PC-9 (cell line): ENCODE data around the gene SULT1A4.
"Not testable (repeated sequence)": the region's sequence is repeated elsewhere in the genome, so short reads cannot be mapped to it uniquely, and the experiment has no call there.

ENCODE experiments used
- CTCF ChIP-seq: fragments of 200-600 bp; sonication (generic); conservative IDR thresholded peaks from 2 replicates; pipeline ENCODE4 v1.6.1; 2017; ENCODE audit warnings: mixed run types, antibody characterized with exemption, mild to moderate bottlenecking, moderate library complexity
- EZH2 ChIP-seq: fragments of 200-600 bp; sonication (generic); IDR thresholded peaks from 2 replicates; pipeline ENCODE4 v1.8.0; 2017; ENCODE audit warnings: antibody characterized with exemption, low read depth

- not testable (repeated sequence) for TF ChIP-seq CTCF, EZH2
Observed at GRCh38 chr16:29506308-29506707, 46.6 kb downstream of the SULT1A4 start, which contains the start of gene NPIPB12.
